Stimulated activated CD4-positive, alpha-beta T cell treated with anti-CD3 and anti-CD28 coated beads, Interleukin-4, amount 100 ng/mL, for 4 hours (primary cell): ENCODE results near the gene B4GALNT3.

ENCODE experiments used
- DNase-seq, 2 experiments: peaks; one replicate each; pipeline ENCODE4 v3.0.0-alpha.2; 2020

The B4GALNT3 gene

GRCh38 chr12:510071-510825 is 50.5 kb downstream of the B4GALNT3 start:
- no peak for DNase-seq

GRCh38 chr12:512933-513332 is 53.2 kb downstream of the B4GALNT3 start:
- DNase-seq = no peak

- no peak for DNase-seq
These were observed 53.7 kb downstream of the B4GALNT3 start for GRCh38 chr12:513446-513845.

- no peak for DNase-seq
These were observed 57.8 kb downstream of the B4GALNT3 start for GRCh38 chr12:517538-517937.

GRCh38 chr12:520119-520518 is 60.4 kb downstream of the B4GALNT3 start:
- DNase-seq = no peak

- DNase-seq = no peak
These were observed 63.1 kb downstream of the B4GALNT3 start for GRCh38 chr12:522692-523378.

GRCh38 chr12:524167-524951 is 64.6 kb downstream of the B4GALNT3 start:
- no peak for DNase-seq

- no peak for DNase-seq
These were observed 66.3 kb downstream of the B4GALNT3 start for GRCh38 chr12:526089-526488.

- DNase-seq = no peak
These were observed 67.5 kb downstream of the B4GALNT3 start for GRCh38 chr12:527241-527640.

- no peak for DNase-seq
These were observed 68.0 kb downstream of the B4GALNT3 start for GRCh38 chr12:527729-528128.

- DNase-seq = no peak
These were observed 70.6 kb downstream of the B4GALNT3 start for GRCh38 chr12:530308-530707.

GRCh38 chr12:530821-531220 is 71.1 kb downstream of the B4GALNT3 start:
- DNase-seq = no peak

- no peak for DNase-seq
These were observed 72.3 kb downstream of the B4GALNT3 start for GRCh38 chr12:531951-532585.

GRCh38 chr12:532908-533565 is 73.3 kb downstream of the B4GALNT3 start:
- no peak for DNase-seq

GRCh38 chr12:533718-534117 is 74.0 kb downstream of the B4GALNT3 start:
- no peak for DNase-seq

- no peak for DNase-seq
These were observed 74.5 kb downstream of the B4GALNT3 start for GRCh38 chr12:534216-534615.

GRCh38 chr12:535396-535795 is 75.7 kb downstream of the B4GALNT3 start:
- no peak for DNase-seq

GRCh38 chr12:536751-537245 is 77.1 kb downstream of the B4GALNT3 start:
- DNase-seq = no peak

- no peak for DNase-seq
These were observed 78.0 kb downstream of the B4GALNT3 start for GRCh38 chr12:537772-538171.

GRCh38 chr12:538731-539539 is 79.2 kb downstream of the B4GALNT3 start:
- DNase-seq = peak in 1 of 2 experiments; percentile 53

GRCh38 chr12:539540-540310 is 80.0 kb downstream of the B4GALNT3 start:
- no peak for DNase-seq
